Measurements from ENCODE around the gene ITGA3. TPM values are rescaled to one million over a fixed set of nuclear protein-coding genes. Genes with fewer than 3 reads are reported as not detected.

The ITGA3 gene
- total RNA-seq, 2 donors from 2014 or later, result 16.6 to 21.7 TPM

- Mint-ChIP-seq H3K27me3 (ENCODE audit: insufficient read depth) (peaks cover 55% of the 10 kb centered on the region), H3K4me1 (peaks cover 9% of the 10 kb centered on the region), H3K9me3 (no peaks in the 10 kb centered on the region), H3K4me3 (no peak overlapping the region), H3K27ac (no peak overlapping the region), H3K36me3 (ENCODE audit: low read depth) (peaks cover 3% of the 10 kb centered on the region)
- Histone ChIP-seq H3K4me3 (ENCODE audit: low read length) (no peak overlapping the region), H3K27ac (ENCODE audit: low read depth, low read length) (no peak overlapping the region), H3K9me3 (ENCODE audit: control insufficient read depth, low read length) (no peaks in the 10 kb centered on the region), H3K36me3 (ENCODE audit: control insufficient read depth, insufficient read depth, low read length) (peaks cover 6% of the 10 kb centered on the region), H3K27me3 (ENCODE audit: control insufficient read depth, insufficient read depth, low read length, poor library complexity, severe bottlenecking) (peaks cover 27% of the 10 kb centered on the region), H3K9ac (ENCODE audit: extremely low read depth, low read length, poor library complexity, severe bottlenecking) (no peak overlapping the region), H3K4me1 (ENCODE audit: control insufficient read depth, insufficient read depth, low read length) (peaks cover 3% of the 10 kb centered on the region)
- DNase-seq, result peak; percentile 39
- TF ChIP-seq, protein P1, sequence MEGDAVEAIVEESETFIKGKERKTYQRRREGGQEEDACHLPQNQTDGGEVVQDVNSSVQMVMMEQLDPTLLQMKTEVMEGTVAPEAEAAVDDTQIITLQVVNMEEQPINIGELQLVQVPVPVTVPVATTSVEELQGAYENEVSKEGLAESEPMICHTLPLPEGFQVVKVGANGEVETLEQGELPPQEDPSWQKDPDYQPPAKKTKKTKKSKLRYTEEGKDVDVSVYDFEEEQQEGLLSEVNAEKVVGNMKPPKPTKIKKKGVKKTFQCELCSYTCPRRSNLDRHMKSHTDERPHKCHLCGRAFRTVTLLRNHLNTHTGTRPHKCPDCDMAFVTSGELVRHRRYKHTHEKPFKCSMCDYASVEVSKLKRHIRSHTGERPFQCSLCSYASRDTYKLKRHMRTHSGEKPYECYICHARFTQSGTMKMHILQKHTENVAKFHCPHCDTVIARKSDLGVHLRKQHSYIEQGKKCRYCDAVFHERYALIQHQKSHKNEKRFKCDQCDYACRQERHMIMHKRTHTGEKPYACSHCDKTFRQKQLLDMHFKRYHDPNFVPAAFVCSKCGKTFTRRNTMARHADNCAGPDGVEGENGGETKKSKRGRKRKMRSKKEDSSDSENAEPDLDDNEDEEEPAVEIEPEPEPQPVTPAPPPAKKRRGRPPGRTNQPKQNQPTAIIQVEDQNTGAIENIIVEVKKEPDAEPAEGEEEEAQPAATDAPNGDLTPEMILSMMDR (conservative IDR thresholded peaks at IDR 0.05), result no peak
- WGBS, 2 experiments (ENCODE audit: insufficient coverage in 1 of 2, insufficient read length in 1 of 2), result 86 to 96% methylated on average over 2 to 8 of the region's 8 CpGs
Measured at GRCh38 chr17:50063561-50064252, 7.8 kb downstream of the ITGA3 start.

DNA sequence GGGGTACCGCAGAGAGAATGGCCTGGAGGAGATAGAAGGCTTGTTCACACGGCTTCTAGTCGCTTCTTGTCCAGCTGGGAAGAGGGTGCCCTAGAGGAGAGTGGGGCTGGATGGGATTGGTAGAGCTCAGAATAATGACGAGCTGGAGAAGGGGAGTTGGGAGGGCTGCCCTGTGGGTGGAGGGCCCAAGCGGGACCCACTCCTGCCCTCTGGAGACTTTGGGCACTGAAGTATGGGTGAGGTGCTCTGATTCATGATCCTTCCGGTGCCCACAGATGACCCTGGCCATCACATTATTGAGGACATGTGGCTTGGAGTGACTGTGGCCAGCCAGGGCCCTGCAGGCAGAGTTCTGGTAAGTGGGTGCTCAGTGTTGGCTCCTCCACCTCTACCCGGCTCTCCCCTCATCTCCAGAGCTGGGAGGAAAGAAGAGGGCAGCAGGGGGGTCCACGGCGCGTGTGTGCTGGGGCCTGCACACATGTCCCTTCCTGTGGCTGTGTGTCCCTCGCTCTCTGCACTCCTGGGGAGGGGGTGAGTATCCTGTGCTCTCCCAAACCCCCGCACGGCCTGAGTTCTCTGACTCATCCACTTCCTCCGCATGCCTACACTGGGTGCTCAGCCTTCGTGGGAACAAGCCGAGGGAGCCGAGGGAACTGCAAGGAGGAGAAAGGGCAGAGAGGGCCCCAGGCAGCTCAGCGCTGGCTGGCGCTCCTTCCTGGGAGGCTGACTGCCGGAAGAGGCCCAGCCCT lies 8.5 kb downstream of the ITGA3 start:
- H3K4me1 Mint-ChIP-seq, result peaks cover 9% of the 10 kb centered on the region
- peak; percentile 84 for DNase-seq
- WGBS, 2 experiments (ENCODE audit: insufficient coverage in 1 of 2, insufficient read length in 1 of 2), result 86 to 94% methylated on average over 11 to 20 of the region's 20 CpGs

GRCh38 chr17:50065056-50065455 lies 9.1 kb downstream of the ITGA3 start:
- no peak for DNase-seq
- Histone ChIP-seq H3K27ac (ENCODE audit: low read depth, low read length) (no peak overlapping the region), H3K9me3 (ENCODE audit: control insufficient read depth, low read length) (no peaks in the 10 kb centered on the region), H3K36me3 (ENCODE audit: control insufficient read depth, insufficient read depth, low read length) (peaks cover 6% of the 10 kb centered on the region), H3K4me3 (ENCODE audit: low read length) (no peak overlapping the region), H3K27me3 (ENCODE audit: control insufficient read depth, insufficient read depth, low read length, poor library complexity, severe bottlenecking) (peaks cover 29% of the 10 kb centered on the region), H3K4me1 (ENCODE audit: control insufficient read depth, insufficient read depth, low read length) (peaks cover 3% of the 10 kb centered on the region), H3K9ac (ENCODE audit: extremely low read depth, low read length, poor library complexity, severe bottlenecking) (no peak overlapping the region)
- Mint-ChIP-seq H3K36me3 (ENCODE audit: low read depth) (peaks cover 3% of the 10 kb centered on the region), H3K4me1 (peaks cover 9% of the 10 kb centered on the region), H3K9me3 (no peaks in the 10 kb centered on the region), H3K27ac (no peak overlapping the region), H3K27me3 (ENCODE audit: insufficient read depth) (peaks cover 59% of the 10 kb centered on the region), H3K4me3 (no peak overlapping the region)
- TF ChIP-seq, protein P1 (conservative IDR thresholded peaks at IDR 0.05), result no peak
- WGBS, 2 experiments (ENCODE audit: insufficient coverage in 1 of 2, insufficient read length in 1 of 2), result 82 to 87% methylated on average over 2 to 3 of the region's 3 CpGs

More for the DNA sequence above, 8.5 kb downstream of the ITGA3 start:
- peaks cover 24% of the 10 kb centered on the region for H3K27me3 ChIP-seq (ENCODE audit: control insufficient read depth, insufficient read depth, low read length, poor library complexity, severe bottlenecking)
- H3K4me1 ChIP-seq (ENCODE audit: control insufficient read depth, insufficient read depth, low read length), result peaks cover 3% of the 10 kb centered on the region
- TF ChIP-seq, protein P1 (conservative IDR thresholded peaks at IDR 0.05), result no peak
- H3K27ac ChIP-seq (ENCODE audit: low read depth, low read length), result no peak overlapping the region
- no peak overlapping the region for H3K4me3 ChIP-seq (ENCODE audit: low read length)
- H3K9ac ChIP-seq (ENCODE audit: extremely low read depth, low read length, poor library complexity, severe bottlenecking), result no peak overlapping the region
- peaks cover 6% of the 10 kb centered on the region for H3K36me3 ChIP-seq (ENCODE audit: control insufficient read depth, insufficient read depth, low read length)
- no peak overlapping the region for H3K4me3 Mint-ChIP-seq
- no peak overlapping the region for H3K27ac Mint-ChIP-seq
- H3K36me3 Mint-ChIP-seq (ENCODE audit: low read depth), result peaks cover 3% of the 10 kb centered on the region
- H3K9me3 ChIP-seq (ENCODE audit: control insufficient read depth, low read length), result no peaks in the 10 kb centered on the region
- H3K27me3 Mint-ChIP-seq (ENCODE audit: insufficient read depth), result peaks cover 55% of the 10 kb centered on the region
- H3K9me3 Mint-ChIP-seq, result no peaks in the 10 kb centered on the region

Measured in endodermal cell (in vitro differentiated cells).